Measurements from ENCODE around the gene FKBP2. TPM values are rescaled to one million over a fixed set of nuclear protein-coding genes. Genes with fewer than 3 reads are reported as not detected.

FKBP2 gene
- 42.1 to 54.3 TPM (median 43.0 TPM) in 3 replicates for total RNA-seq
- long read RNA-seq, transcript FKBP2-201 (6 exons, 657 nt) = major isoform, 47 of 63 reads
- long read RNA-seq, partial matches to known transcripts = 9 of 63 reads
- long read RNA-seq, other reads (novel, unspliced or antisense) = 4 of 63 reads

GRCh38 chr11:64240435-64241240, at the start of gene FKBP2:
FKBP2 (plus strand) TSS chr11:64241095; CDS start chr11:64242388, 1,293 bp downstream.
- peak within 1 kb of the TSS; percentile 95 for H3K27ac Mint-ChIP-seq (ENCODE audit: unreplicated experiment)

DNA sequence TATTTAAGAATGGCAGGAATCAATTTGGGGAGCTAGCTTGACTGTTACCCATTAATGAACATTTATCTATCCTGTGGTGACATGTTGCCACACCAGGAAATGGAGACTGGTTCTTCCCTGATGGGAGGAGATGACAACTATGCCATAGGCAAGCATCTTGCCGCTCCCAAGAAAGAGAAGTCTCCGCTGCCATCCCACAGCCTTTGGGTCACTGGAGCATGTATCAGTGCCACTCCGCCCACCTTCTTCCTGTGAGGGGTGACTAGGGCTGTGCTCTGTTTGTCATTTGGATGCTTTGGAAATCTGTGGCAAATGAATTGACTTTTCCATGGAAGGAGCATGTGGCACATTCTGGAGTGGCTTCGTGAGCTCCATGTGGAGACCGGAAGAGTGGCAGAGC, 48.5 kb upstream of the FKBP2 start:
- Mint-ChIP-seq H3K4me1 (ENCODE audit: low read depth) (peaks cover 10% of the 10 kb centered on the region), H3K27me3 (ENCODE audit: low read depth) (no peaks in the 10 kb centered on the region), H3K9me3 (ENCODE audit: low read depth) (no peaks in the 10 kb centered on the region), H3K27ac (ENCODE audit: unreplicated experiment) (peak overlapping the region; percentile 32), H3K4me3 (ENCODE audit: unreplicated experiment) (no peak overlapping the region), H3K36me3 (ENCODE audit: low read depth) (peaks cover 26% of the 10 kb centered on the region)
- TF ChIP-seq CTCF (IDR thresholded peaks at IDR 0.05) = no peak
- no peak for DNase-seq (ENCODE audit: low spot score)

More at GRCh38 chr11:64240435-64241240, at the start of gene FKBP2:
- Mint-ChIP-seq H3K9me3 (ENCODE audit: low read depth) (no peaks in the 10 kb centered on the region), H3K4me1 (ENCODE audit: low read depth) (peaks cover 38% of the 10 kb centered on the region), H3K36me3 (ENCODE audit: low read depth) (peaks cover 12% of the 10 kb centered on the region), H3K4me3 (ENCODE audit: unreplicated experiment) (peak within 1 kb of the TSS; percentile 87), H3K27me3 (ENCODE audit: low read depth) (no peaks in the 10 kb centered on the region)
- DNase-seq (ENCODE audit: low spot score) = peak; percentile 99
- no peak for TF ChIP-seq CTCF (IDR thresholded peaks at IDR 0.05)

DNA sequence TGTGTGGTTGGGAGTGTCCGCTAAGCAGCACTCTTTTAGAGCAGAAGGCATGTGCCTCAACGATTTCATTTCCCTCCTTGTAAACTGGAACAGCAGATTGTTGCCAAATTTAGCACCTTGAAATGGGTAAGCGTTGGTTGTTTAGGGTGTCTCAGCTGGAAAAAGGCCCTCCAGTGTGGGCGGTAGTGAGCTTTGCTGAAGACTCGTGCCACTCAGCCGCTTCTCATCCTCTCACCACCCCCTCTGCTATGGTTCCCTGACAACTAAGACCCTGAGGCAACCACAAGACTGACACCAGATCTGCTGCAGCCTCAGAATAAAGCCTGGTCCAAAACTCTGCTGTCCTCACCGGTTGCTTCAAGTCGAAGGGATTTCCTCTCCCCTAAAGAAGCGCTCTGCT, 44.3 kb upstream of the FKBP2 start:
- Mint-ChIP-seq H3K4me3 (ENCODE audit: unreplicated experiment) (no peak overlapping the region), H3K27ac (ENCODE audit: unreplicated experiment) (no peak overlapping the region), H3K9me3 (ENCODE audit: low read depth) (no peaks in the 10 kb centered on the region), H3K36me3 (ENCODE audit: low read depth) (peaks cover 39% of the 10 kb centered on the region), H3K27me3 (ENCODE audit: low read depth) (no peaks in the 10 kb centered on the region), H3K4me1 (ENCODE audit: low read depth) (peaks cover 5% of the 10 kb centered on the region)
- no peak for DNase-seq (ENCODE audit: low spot score)
- TF ChIP-seq CTCF (IDR thresholded peaks at IDR 0.05) = no peak

- Mint-ChIP-seq H3K27ac (ENCODE audit: unreplicated experiment) (no peak overlapping the region), H3K36me3 (ENCODE audit: low read depth) (peaks cover 53% of the 10 kb centered on the region), H3K4me1 (ENCODE audit: low read depth) (peaks cover 3% of the 10 kb centered on the region), H3K4me3 (ENCODE audit: unreplicated experiment) (no peak overlapping the region), H3K9me3 (ENCODE audit: low read depth) (no peaks in the 10 kb centered on the region), H3K27me3 (ENCODE audit: low read depth) (no peaks in the 10 kb centered on the region)
- no peak for DNase-seq (ENCODE audit: low spot score)
- TF ChIP-seq CTCF (IDR thresholded peaks at IDR 0.05) = no peak
Observed at GRCh38 chr11:64198511-64198910, 42.4 kb upstream of the FKBP2 start.

DNA sequence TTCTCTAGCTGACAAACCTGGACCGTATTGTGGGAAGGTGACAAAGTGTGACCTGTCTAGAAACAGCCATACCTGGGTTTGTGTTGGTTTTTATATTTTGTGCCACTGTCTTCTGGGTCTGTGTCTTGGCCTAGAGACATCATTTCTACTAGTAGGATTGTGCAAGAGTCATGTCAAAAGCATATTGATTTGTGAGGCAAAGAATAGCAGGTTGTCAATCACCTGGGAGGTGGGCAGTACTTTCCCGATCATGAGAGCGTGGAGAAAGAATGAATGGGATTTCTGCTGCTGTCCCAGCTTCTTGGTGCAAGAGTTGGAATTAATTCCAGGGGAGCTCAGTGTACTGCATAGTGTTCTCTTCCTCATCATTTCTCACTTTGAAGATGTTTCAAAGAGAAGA, 39.4 kb upstream of the FKBP2 start:
- no peak for TF ChIP-seq CTCF (IDR thresholded peaks at IDR 0.05)
- H3K27me3 Mint-ChIP-seq (ENCODE audit: low read depth) = no peaks in the 10 kb centered on the region
- DNase-seq (ENCODE audit: low spot score) = no peak
- no peaks in the 10 kb centered on the region for H3K9me3 Mint-ChIP-seq (ENCODE audit: low read depth)
- H3K4me1 Mint-ChIP-seq (ENCODE audit: low read depth) = peaks cover 12% of the 10 kb centered on the region
- H3K27ac Mint-ChIP-seq (ENCODE audit: unreplicated experiment) = no peak overlapping the region
- no peak overlapping the region for H3K4me3 Mint-ChIP-seq (ENCODE audit: unreplicated experiment)
- H3K36me3 Mint-ChIP-seq (ENCODE audit: low read depth) = peaks cover 45% of the 10 kb centered on the region
